GM23338 (cell line): ENCODE data around the gene VSTM2B. TPM values are rescaled to one million over a fixed set of nuclear protein-coding genes. Genes with fewer than 3 reads are reported as not detected.

Experiments used
- ATAC-seq: fragments of 200-7000 bp; cut with Tn5 transposase; 3 replicates; pipeline ENCODE4 v1.9.1; 2020
- DNase-seq: peaks from one replicate; pipeline ENCODE4 v3.0.0-alpha.2; 2015; ENCODE audit warnings: low spot score
- H2AFZ ChIP-seq: fragments of 200-600 bp; sonication (generic); 2 replicates; pipeline ENCODE4 v1.8.0; 2016; ENCODE audit warnings: antibody characterized with exemption, mild to moderate bottlenecking, moderate library complexity
- H3F3A ChIP-seq: fragments of 200-600 bp; sonication (generic); replicated peaks from 2 replicates; pipeline ENCODE4 v1.8.0; 2017; ENCODE audit warnings: antibody characterized with exemption, mixed run types, low read depth
- H3K27ac ChIP-seq: fragments of 200-600 bp; sonication (generic); 2 replicates; pipeline ENCODE4 v1.6.1; 2016; ENCODE audit warnings: low read depth
- H3K27me3 ChIP-seq: fragments of 200-600 bp; sonication (generic); 2 replicates; pipeline ENCODE4 v1.8.0; 2016; ENCODE audit warnings: mild to moderate bottlenecking, mixed run types, moderate library complexity; ENCODE audit not compliant: insufficient read depth
- H3K36me3 ChIP-seq: fragments of 200-600 bp; sonication (generic); 2 replicates; pipeline ENCODE4 v1.8.0; 2016; ENCODE audit warnings: mild to moderate bottlenecking; ENCODE audit not compliant: insufficient read depth
- H3K4me1 ChIP-seq: fragments of 200-600 bp; sonication (generic); 2 replicates; pipeline ENCODE4 v1.8.0; 2016; ENCODE audit warnings: mild to moderate bottlenecking, moderate library complexity; ENCODE audit not compliant: insufficient read depth
- H3K4me2 ChIP-seq: fragments of 200-600 bp; sonication (generic); 2 replicates; pipeline ENCODE4 v1.7.1; 2017; ENCODE audit warnings: mixed run types
- H3K4me3 ChIP-seq: fragments of 200-600 bp; sonication (generic); 2 replicates; pipeline ENCODE4 v1.6.1; 2016; ENCODE audit warnings: mixed run types
- H3K79me2 ChIP-seq: fragments of 200-600 bp; sonication (generic); replicated peaks from 2 replicates; pipeline ENCODE4 v1.8.0; 2017; ENCODE audit warnings: mild to moderate bottlenecking; ENCODE audit not compliant: insufficient read depth
- H3K9me2 ChIP-seq: fragments of 200-600 bp; sonication (generic); 2 replicates; pipeline ENCODE4 v1.8.0; 2017; ENCODE audit not compliant: insufficient read depth
- H4K20me1 ChIP-seq: fragments of 200-600 bp; sonication (generic); replicated peaks from 2 replicates; pipeline ENCODE4 v1.8.0; 2017; ENCODE audit warnings: mild to moderate bottlenecking; ENCODE audit not compliant: insufficient read depth
- H3K27ac Mint-ChIP-seq: 2 replicates; pipeline ENCODE4 v1.8.0; 2020; ENCODE audit warnings: inconsistent platforms, mild to moderate bottlenecking, moderate library complexity, mixed read lengths
- H3K27me3 Mint-ChIP-seq: 3 replicates; pipeline ENCODE4 v1.8.0; 2022; ENCODE audit warnings: low read depth, mild to moderate bottlenecking, moderate library complexity, mixed read lengths, inconsistent platforms; ENCODE audit not compliant: insufficient read depth, poor library complexity
- H3K36me3 Mint-ChIP-seq: 3 replicates; pipeline ENCODE4 v1.8.0; 2021; ENCODE audit warnings: low read depth, mild to moderate bottlenecking, inconsistent platforms, moderate library complexity, mixed read lengths
- H3K4me1 Mint-ChIP-seq: 3 replicates; pipeline ENCODE4 v1.8.0; 2020; ENCODE audit warnings: mild to moderate bottlenecking, inconsistent platforms, mixed read lengths
- H3K4me3 Mint-ChIP-seq: 3 replicates; pipeline ENCODE4 v1.8.0; 2021; ENCODE audit warnings: moderate library complexity, mild to moderate bottlenecking, inconsistent platforms, mixed read lengths
- H3K9me3 Mint-ChIP-seq: 3 replicates; pipeline ENCODE4 v1.8.0; 2020; ENCODE audit warnings: moderate library complexity, mild to moderate bottlenecking, inconsistent platforms, mixed read lengths
- CREB1 ChIP-seq: fragments of 250-450 bp; sonication (Bioruptor Pico); IDR thresholded peaks from 2 replicates; pipeline ENCODE4 v1.5.0; 2020; ENCODE audit warnings: low read depth, mild to moderate bottlenecking, moderate library complexity
- CTCF ChIP-seq, 2 experiments: fragments of 200-600 bp in 1 of 2; sonication (generic) in 1 of 2; conservative IDR thresholded peaks; 2 replicates each; pipeline versions ENCODE4 v1.5.1 to v1.6.1; 2016 to 2017; ENCODE audit warnings: antibody characterized with exemption in 2 of 2, low read depth in 2 of 2, mild to moderate bottlenecking in 2 of 2, moderate library complexity in 1 of 2
- EZH2 ChIP-seq: fragments of 200-600 bp; sonication (generic); IDR thresholded peaks from one replicate; pipeline ENCODE4 v1.8.0; 2017; ENCODE audit warnings: antibody characterized with exemption, mild to moderate bottlenecking, low read depth; ENCODE audit not compliant: unreplicated experiment
- EZH2phosphoT487 ChIP-seq: fragments of 200-600 bp; sonication (generic); IDR thresholded peaks from one replicate; pipeline ENCODE4 v1.8.1; 2018; ENCODE audit warnings: antibody characterized with exemption; ENCODE audit not compliant: unreplicated experiment
- NANOG ChIP-seq: IDR thresholded peaks from 2 replicates; pipeline ENCODE4 v1.6.1; 2016; ENCODE audit warnings: antibody characterized with exemption, borderline replicate concordance
- ZNF114 ChIP-seq: fragments of 250-450 bp; sonication (Bioruptor Pico); IDR thresholded peaks from 2 replicates; pipeline ENCODE4 v1.5.0; 2020; ENCODE audit warnings: mild to moderate bottlenecking, moderate library complexity
- polyA plus RNA-seq: library from polyadenylated mRNA; unstranded; fragments of >200 nt; fragmentation: Nextera tagmentation; extraction: Ambion mirVana; gene quantifications from 2 replicates; pipeline ENCODE4 v1.2.1, GENCODE V29; 2016
- total RNA-seq: library from RNA; depleted of rRNA; stranded (reverse); fragments of >200 nt; shearing (Covaris generic); gene quantifications from 2 replicates; pipeline ENCODE4 v1.2.3, GENCODE V29; 2014
- TF ChIP-seq, protein P1 (sequence below): fragments of 250-450 bp; sonication (Bioruptor Pico); IDR thresholded peaks from 2 replicates; pipeline ENCODE4 v1.5.0; 2020; ENCODE audit warnings: mild to moderate bottlenecking, moderate library complexity

VSTM2B gene
- total and polyA plus RNA-seq, 2 experiments from 2014 or later: 1.2 to 1.8 TPM

DNA sequence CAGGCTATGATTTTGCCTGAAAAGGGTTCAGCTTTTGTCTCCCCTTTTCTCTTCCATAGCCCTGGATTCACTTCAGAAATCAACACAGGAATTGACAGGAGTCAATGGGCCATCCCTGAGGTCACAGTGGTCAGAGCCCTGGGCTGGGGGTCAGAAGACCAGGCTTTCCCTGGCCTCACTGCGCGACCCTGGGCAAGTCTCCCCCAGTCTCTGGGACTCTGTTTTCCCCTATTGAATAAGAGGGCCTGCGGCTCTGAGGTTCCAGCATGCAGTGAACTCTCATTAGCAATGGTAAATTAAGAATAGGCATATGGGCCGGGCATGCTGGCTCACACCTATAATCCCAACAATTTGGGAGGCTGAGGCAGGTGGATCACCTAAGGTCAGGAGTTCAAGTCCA, 30.7 kb upstream of the VSTM2B start (continued):
- TF ChIP-seq, protein P1, sequence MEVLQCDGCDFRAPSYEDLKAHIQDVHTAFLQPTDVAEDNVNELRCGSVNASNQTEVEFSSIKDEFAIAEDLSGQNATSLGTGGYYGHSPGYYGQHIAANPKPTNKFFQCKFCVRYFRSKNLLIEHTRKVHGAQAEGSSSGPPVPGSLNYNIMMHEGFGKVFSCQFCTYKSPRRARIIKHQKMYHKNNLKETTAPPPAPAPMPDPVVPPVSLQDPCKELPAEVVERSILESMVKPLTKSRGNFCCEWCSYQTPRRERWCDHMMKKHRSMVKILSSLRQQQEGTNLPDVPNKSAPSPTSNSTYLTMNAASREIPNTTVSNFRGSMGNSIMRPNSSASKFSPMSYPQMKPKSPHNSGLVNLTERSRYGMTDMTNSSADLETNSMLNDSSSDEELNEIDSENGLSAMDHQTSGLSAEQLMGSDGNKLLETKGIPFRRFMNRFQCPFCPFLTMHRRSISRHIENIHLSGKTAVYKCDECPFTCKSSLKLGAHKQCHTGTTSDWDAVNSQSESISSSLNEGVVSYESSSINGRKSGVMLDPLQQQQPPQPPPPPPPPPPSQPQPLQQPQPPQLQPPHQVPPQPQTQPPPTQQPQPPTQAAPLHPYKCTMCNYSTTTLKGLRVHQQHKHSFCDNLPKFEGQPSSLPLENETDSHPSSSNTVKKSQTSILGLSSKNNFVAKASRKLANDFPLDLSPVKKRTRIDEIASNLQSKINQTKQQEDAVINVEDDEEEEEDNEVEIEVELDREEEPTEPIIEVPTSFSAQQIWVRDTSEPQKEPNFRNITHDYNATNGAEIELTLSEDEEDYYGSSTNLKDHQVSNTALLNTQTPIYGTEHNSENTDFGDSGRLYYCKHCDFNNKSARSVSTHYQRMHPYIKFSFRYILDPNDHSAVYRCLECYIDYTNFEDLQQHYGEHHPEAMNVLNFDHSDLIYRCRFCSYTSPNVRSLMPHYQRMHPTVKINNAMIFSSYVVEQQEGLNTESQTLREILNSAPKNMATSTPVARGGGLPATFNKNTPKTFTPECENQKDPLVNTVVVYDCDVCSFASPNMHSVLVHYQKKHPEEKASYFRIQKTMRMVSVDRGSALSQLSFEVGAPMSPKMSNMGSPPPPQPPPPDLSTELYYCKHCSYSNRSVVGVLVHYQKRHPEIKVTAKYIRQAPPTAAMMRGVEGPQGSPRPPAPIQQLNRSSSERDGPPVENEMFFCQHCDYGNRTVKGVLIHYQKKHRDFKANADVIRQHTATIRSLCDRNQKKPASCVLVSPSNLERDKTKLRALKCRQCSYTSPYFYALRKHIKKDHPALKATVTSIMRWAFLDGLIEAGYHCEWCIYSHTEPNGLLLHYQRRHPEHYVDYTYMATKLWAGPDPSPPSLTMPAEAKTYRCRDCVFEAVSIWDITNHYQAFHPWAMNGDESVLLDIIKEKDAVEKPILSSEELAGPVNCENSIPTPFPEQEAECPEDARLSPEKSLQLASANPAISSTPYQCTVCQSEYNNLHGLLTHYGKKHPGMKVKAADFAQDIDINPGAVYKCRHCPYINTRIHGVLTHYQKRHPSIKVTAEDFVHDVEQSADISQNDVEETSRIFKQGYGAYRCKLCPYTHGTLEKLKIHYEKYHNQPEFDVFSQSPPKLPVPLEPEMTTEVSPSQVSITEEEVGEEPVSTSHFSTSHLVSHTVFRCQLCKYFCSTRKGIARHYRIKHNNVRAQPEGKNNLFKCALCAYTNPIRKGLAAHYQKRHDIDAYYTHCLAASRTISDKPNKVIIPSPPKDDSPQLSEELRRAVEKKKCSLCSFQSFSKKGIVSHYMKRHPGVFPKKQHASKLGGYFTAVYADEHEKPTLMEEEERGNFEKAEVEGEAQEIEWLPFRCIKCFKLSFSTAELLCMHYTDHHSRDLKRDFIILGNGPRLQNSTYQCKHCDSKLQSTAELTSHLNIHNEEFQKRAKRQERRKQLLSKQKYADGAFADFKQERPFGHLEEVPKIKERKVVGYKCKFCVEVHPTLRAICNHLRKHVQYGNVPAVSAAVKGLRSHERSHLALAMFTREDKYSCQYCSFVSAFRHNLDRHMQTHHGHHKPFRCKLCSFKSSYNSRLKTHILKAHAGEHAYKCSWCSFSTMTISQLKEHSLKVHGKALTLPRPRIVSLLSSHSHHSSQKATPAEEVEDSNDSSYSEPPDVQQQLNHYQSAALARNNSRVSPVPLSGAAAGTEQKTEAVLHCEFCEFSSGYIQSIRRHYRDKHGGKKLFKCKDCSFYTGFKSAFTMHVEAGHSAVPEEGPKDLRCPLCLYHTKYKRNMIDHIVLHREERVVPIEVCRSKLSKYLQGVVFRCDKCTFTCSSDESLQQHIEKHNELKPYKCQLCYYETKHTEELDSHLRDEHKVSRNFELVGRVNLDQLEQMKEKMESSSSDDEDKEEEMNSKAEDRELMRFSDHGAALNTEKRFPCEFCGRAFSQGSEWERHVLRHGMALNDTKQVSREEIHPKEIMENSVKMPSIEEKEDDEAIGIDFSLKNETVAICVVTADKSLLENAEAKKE (CRISPR knock-in tag): no peak
- TF ChIP-seq EZH2phosphoT487 (no peak), ZNF114 (CRISPR knock-in tag) (no peak), CREB1 (CRISPR knock-in tag) (no peak)

GRCh38 chr19:29495901-29496441, 29.8 kb upstream of the VSTM2B start:
- H3K4me3 Mint-ChIP-seq: no peak overlapping the region
- ATAC-seq (no peak), DNase-seq (no peak)
- no peaks in the 10 kb centered on the region; the same call in 2 of the 3 replicates for H3K36me3 Mint-ChIP-seq
- H3K36me3 ChIP-seq: no peaks in the 10 kb centered on the region
- H3F3A ChIP-seq: no peaks in the 10 kb centered on the region
- no peaks in the 10 kb centered on the region for H3K27me3 ChIP-seq
- no peak overlapping the region for H3K27ac ChIP-seq
- no peak overlapping the region for H3K27ac Mint-ChIP-seq
- H2AFZ ChIP-seq: no peak overlapping the region
- no peak overlapping the region for H3K4me2 ChIP-seq
- no peaks in the 10 kb centered on the region for H3K79me2 ChIP-seq
- no peak overlapping the region for H3K4me3 ChIP-seq
- no peaks in the 10 kb centered on the region for H3K9me3 Mint-ChIP-seq
- H4K20me1 ChIP-seq: no peaks in the 10 kb centered on the region
- no peak for TF ChIP-seq NANOG
- no peak for TF ChIP-seq EZH2phosphoT487
- TF ChIP-seq CTCF (conservative IDR thresholded peaks at IDR 0.05; ENCODE audit: low read depth in 2 of 2): no peak
- no peak for TF ChIP-seq EZH2
- H3K9me2 ChIP-seq: no peaks in the 10 kb centered on the region
- peaks cover 21% of the 10 kb centered on the region for H3K4me1 Mint-ChIP-seq
- peaks cover 10% of the 10 kb centered on the region for H3K27me3 Mint-ChIP-seq
- H3K4me1 ChIP-seq: peaks cover 14% of the 10 kb centered on the region
